Lower lobe of right lung (tissue), 2 donors: ENCODE measurements around the gene DLG5. TPM values are rescaled to one million over a fixed set of nuclear protein-coding genes. Genes with fewer than 3 reads are reported as not detected.
A peak's percentile ranks its signal among the peaks of the same experiment; 100 is the strongest.

Experiments used
- ATAC-seq, 2 donors: fragments of 200-7000 bp; cut with Tn5 transposase; one replicate each; pipeline ENCODE4 v1.9.1; 2020 to 2022; ENCODE audit warnings: mild to moderate bottlenecking in 2 of 2, moderate library complexity in 2 of 2
- DNase-seq: peaks from one replicate; pipeline ENCODE4 v3.0.0-alpha.2; 2020
- H3K27ac ChIP-seq: fragments of 200-600 bp; one replicate; pipeline ENCODE4 v1.8.0; 2022
- H3K27me3 ChIP-seq: fragments of 200-600 bp; one replicate; pipeline ENCODE4 v1.8.0; 2022; ENCODE audit warnings: low read depth
- H3K36me3 ChIP-seq: fragments of 200-600 bp; one replicate; pipeline ENCODE4 v1.8.0; 2022; ENCODE audit warnings: mild to moderate bottlenecking
- H3K4me1 ChIP-seq: fragments of 200-600 bp; one replicate; pipeline ENCODE4 v1.8.0; 2022
- H3K4me3 ChIP-seq: fragments of 200-600 bp; one replicate; pipeline ENCODE4 v1.8.0; 2022; ENCODE audit warnings: mild to moderate bottlenecking
- H3K9me3 ChIP-seq: fragments of 200-600 bp; one replicate; pipeline ENCODE4 v1.8.0; 2022
- CTCF ChIP-seq: fragments of 200-600 bp; IDR thresholded peaks from one replicate; pipeline ENCODE4 v1.8.0; 2022; ENCODE audit warnings: antibody characterized with exemption, mild to moderate bottlenecking
- intact Hi-C: fragments of 100-400 bp; cut with DNase I; formaldehyde crosslinking; loops from one replicate; pipeline ENCODE4 v1.11.0; 2022
- total RNA-seq: library from RNA; stranded (reverse); fragmentation: NEBNext Ultra II Directional; extraction: Animal tissue kit (Norgen Biotek cat#: 25700); gene quantifications from one replicate; pipeline ENCODE4 v1.2.1, GENCODE V29; 2021
- donor health status: DM: no; HTN: yes; CAD: no; lungs with severe emphysema.

The DLG5 gene
- total RNA-seq, 1 donor from 2014 or later = 18.7 TPM

DNA sequence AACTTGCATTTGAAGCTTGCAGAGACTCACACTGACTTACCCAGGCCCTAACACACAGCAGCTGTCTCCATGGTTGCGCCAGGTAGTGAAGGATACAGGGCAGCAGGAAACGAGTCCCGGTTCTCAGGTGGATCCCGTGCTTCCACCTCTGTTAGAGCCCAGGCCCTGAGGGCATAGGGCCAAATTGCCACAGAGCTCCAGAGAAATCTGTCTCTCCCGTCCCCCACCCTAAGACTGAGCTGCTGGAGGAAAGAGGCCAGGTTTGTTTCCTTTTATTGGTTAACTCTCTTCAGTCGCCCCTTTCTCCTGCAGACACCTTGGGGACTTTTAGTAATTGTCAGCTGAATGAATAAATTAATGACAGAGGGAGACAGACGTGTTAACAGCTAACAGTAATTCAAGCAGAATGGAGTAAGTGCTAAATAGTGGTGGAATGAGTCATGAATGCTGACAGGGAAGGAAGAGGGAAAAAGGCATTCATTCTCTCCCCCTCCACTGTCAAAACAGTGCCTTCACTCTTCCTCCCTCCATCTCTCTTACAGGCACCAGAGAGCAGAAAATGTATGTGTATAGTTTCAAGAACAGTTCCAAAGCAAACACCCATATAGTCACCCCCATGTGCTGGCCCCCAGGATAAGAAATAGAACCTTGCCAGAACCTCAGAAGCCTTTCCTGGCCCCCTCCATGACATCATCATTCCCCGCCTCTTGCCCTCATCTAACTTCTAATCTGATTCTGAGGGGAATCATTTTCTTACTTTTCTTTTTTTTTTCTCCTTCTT, 16.8 kb upstream of the DLG5 start:
- Histone ChIP-seq H3K9me3 (no peaks in the 10 kb centered on the region), H3K4me3 (no peak overlapping the region), H3K27ac (no peak overlapping the region), H3K36me3 (no peaks in the 10 kb centered on the region), H3K4me1 (no peaks in the 10 kb centered on the region), H3K27me3 (no peaks in the 10 kb centered on the region)
- ATAC-seq (peak in 1 of 2 donors; percentile 40), DNase-seq (no peak)
- intact Hi-C loops = no loop called here
- TF ChIP-seq CTCF = no peak

DNA sequence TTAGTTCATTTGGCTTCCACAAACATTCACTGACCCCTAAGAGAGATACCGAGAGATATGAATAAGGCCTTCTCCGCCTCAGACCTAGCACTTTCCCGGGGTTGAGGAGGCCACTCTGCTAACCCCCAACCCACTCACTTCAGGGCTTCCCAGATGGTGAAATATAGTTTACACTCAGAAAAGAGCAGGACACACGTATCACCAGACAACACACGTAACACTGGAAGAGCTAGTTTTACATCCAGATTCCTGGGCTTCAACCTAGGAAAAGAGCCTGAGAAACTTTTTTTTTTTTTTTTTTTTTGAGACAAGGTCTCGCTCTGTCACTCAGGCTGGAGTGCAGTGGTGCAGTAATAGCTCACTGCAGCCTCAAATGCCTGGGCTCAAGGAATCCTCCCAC, 15.2 kb upstream of the DLG5 start:
- Histone ChIP-seq H3K4me1 (no peaks in the 10 kb centered on the region), H3K27ac (no peak overlapping the region), H3K36me3 (no peaks in the 10 kb centered on the region), H3K9me3 (no peaks in the 10 kb centered on the region), H3K27me3 (no peaks in the 10 kb centered on the region), H3K4me3 (no peak overlapping the region)
- ATAC-seq (no peak), DNase-seq (no peak)
- intact Hi-C loops = no loop called here
- no peak for TF ChIP-seq CTCF

DNA sequence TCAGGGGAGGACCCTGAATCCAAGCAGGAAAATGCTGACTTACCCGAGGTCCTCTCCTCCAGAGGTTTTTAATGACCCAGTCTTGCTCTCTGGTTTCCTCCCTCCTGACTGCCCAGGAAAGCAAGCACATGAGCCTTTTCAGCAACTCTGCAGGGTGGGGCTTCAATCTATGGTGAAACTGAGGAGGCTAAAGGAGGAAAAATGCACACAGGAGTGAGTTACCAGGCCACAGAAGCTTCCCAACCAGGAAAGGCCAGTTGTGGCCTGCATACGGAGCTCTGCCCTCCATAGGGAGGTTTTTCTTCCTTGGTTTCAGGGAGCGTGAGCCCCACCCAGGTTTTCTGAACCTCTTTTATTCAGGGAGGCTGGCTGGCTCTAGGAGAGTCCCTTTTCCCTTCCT, 14.1 kb upstream of the DLG5 start:
- H3K9me3 ChIP-seq = no peaks in the 10 kb centered on the region
- H3K27ac ChIP-seq = no peak overlapping the region
- H3K4me3 ChIP-seq = no peak overlapping the region
- intact Hi-C loops = no loop called here
- no peaks in the 10 kb centered on the region for H3K27me3 ChIP-seq
- no peaks in the 10 kb centered on the region for H3K4me1 ChIP-seq
- ATAC-seq (no peak), DNase-seq (no peak)
- TF ChIP-seq CTCF = no peak
- no peaks in the 10 kb centered on the region for H3K36me3 ChIP-seq

DNA sequence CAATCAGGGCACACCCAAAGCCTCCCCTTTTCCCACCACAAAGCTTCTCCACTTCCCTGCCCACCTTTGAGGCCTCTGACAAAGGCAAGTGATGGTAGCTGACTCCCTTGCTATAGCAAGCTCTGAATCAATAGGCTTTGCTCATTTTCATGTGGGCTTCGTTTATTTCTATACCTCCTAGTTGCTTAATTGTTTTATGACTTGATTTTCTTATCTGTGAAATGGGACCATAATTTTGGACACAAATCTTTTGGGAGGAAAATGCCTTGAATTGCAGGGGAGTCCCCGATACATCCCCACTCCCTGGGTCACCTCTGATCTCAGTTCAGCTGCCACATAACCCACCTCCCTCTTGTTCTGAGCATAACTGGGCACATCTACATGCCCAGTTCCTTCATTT, 13.7 kb upstream of the DLG5 start:
- no peaks in the 10 kb centered on the region for H3K4me1 ChIP-seq
- no peak overlapping the region for H3K4me3 ChIP-seq
- DNase-seq (no peak), ATAC-seq (no peak)
- no peaks in the 10 kb centered on the region for H3K36me3 ChIP-seq
- intact Hi-C loops = no loop called here
- no peak for TF ChIP-seq CTCF
- H3K9me3 ChIP-seq = no peaks in the 10 kb centered on the region
- H3K27me3 ChIP-seq = no peaks in the 10 kb centered on the region
- H3K27ac ChIP-seq = no peak overlapping the region

DNA sequence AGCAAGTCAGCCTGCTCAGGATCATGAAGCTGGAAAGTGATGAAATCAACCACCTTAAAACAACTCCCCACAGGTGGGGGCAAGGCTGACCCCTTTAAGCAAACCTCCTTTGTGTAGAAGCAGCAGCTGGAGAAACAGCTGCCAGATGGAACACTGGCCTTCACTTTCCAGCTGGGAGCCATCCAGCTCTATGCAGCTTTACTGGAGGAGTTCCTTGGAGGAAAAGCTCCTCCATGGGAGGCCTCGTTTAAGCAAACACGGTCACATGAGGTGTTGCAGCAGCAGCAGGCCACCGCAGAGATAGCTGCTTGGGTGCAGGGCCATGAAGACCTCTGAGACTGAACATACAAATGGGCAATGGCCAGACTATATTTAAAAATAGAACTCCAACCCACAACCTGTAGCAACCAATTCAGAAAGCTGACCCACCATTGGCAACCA, 13.0 kb upstream of the DLG5 start:
- intact Hi-C loops = no loop called here
- ATAC-seq = peak in 1 of 2 donors; percentile 46
- no peak overlapping the region for H3K27ac ChIP-seq

More for the DNA sequence above, 13.0 kb upstream of the DLG5 start:
- H3K27me3 ChIP-seq = no peaks in the 10 kb centered on the region
- no peak for DNase-seq
- H3K9me3 ChIP-seq = no peaks in the 10 kb centered on the region
- no peaks in the 10 kb centered on the region for H3K36me3 ChIP-seq
- no peak overlapping the region for H3K4me3 ChIP-seq
- no peaks in the 10 kb centered on the region for H3K4me1 ChIP-seq
- no peak for TF ChIP-seq CTCF
